GM19455 (cell line): ENCODE data around the gene SPDYE16.
A peak's percentile ranks its signal among the peaks of the same experiment; 100 is the strongest.
"Not testable (repeated sequence)": the region's sequence is repeated elsewhere in the genome, so short reads cannot be mapped to it uniquely, and the experiment has no call there.

Experiments
- ATAC-seq: cut with Tn5 transposase; IDR thresholded peaks from one replicate; pipeline ENCODE4 v1.9.1; 2021; ENCODE audit not compliant: unreplicated experiment

Gene SPDYE16

GRCh38 chr7:76551992-76552391 is 8.9 kb upstream of the SPDYE16 start:
- ATAC-seq = not testable (repeated sequence)

GRCh38 chr7:76549855-76550248 is 6.8 kb upstream of the SPDYE16 start:
- ATAC-seq = not testable (repeated sequence)

- ATAC-seq = peak; percentile 100
Observed at GRCh38 chr7:76549025-76549854, 6.1 kb upstream of the SPDYE16 start.

GRCh38 chr7:76531643-76532042 is 11.5 kb downstream of the SPDYE16 start:
- ATAC-seq = not testable (repeated sequence)

- not testable (repeated sequence) for ATAC-seq
Observed at GRCh38 chr7:76526183-76526582, 16.9 kb downstream of the SPDYE16 start.

- ATAC-seq = not testable (repeated sequence)
Observed at GRCh38 chr7:76516932-76517331, 26.2 kb downstream of the SPDYE16 start.

- no peak for ATAC-seq
Observed at GRCh38 chr7:76515999-76516443, 27.1 kb downstream of the SPDYE16 start.

- no peak for ATAC-seq
Observed at GRCh38 chr7:76514926-76515771, 27.9 kb downstream of the SPDYE16 start.

GRCh38 chr7:76513817-76514799 is 29.0 kb downstream of the SPDYE16 start:
- ATAC-seq = no peak

GRCh38 chr7:76512941-76513816 is 29.9 kb downstream of the SPDYE16 start:
- ATAC-seq = no peak

GRCh38 chr7:76511911-76512885 is 30.9 kb downstream of the SPDYE16 start:
- not testable (repeated sequence) for ATAC-seq

GRCh38 chr7:76511200-76511910 is 31.7 kb downstream of the SPDYE16 start:
- not testable (repeated sequence) for ATAC-seq

GRCh38 chr7:76509931-76510877 is 32.9 kb downstream of the SPDYE16 start, which contains the start of gene UPK3B:
TSS of gene UPK3B (plus strand) at chr7:76510552. CDS start at chr7:76510653, 101 bp downstream.
- ATAC-seq = no peak

GRCh38 chr7:76507723-76508406 is 35.2 kb downstream of the SPDYE16 start:
- ATAC-seq = no peak

- ATAC-seq = not testable (repeated sequence)
Observed at GRCh38 chr7:76506643-76507042, 36.5 kb downstream of the SPDYE16 start.

GRCh38 chr7:76506081-76506440 is 37.0 kb downstream of the SPDYE16 start:
- ATAC-seq = no peak
